GM19468 (cell line): ENCODE data around the gene TRIM43B.
"Not testable (repeated sequence)": the region's sequence is repeated elsewhere in the genome, so short reads cannot be mapped to it uniquely, and the experiment has no call there.

ENCODE experiments used
- ATAC-seq: cut with Tn5 transposase; IDR thresholded peaks from one replicate; pipeline ENCODE4 v1.9.1; 2021; ENCODE audit warnings: mild to moderate bottlenecking, moderate library complexity, moderate number of reproducible peaks; ENCODE audit not compliant: unreplicated experiment; ENCODE audit errors: extremely low read depth

The TRIM43B gene

GRCh38 chr2:95434507-95435076, 50.0 kb downstream of the TRIM43B start:
- ATAC-seq: not testable (repeated sequence)

DNA sequence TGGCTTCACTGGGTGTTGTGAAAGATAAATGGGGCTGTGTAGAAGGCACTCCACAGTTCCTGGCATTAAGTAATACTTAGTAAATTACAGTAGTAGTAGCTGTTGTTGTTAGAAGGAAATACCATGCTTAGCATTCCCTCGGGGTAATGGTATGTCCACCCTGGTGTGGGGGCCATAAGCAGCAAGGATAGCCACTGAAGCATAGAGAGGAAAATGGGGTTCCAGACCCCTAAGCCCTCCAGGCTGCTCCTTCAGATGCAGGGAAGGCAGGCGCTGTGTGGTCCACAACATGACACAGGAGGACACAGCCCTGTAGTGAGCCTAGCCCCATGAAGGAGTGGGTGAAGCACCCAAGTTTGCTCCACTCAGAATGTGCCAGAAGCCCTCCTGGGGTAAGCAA, 50.6 kb downstream of the TRIM43B start:
- not testable (repeated sequence) for ATAC-seq

- ATAC-seq: not testable (repeated sequence)
These were observed 51.2 kb downstream of the TRIM43B start for GRCh38 chr2:95433373-95433772.

DNA sequence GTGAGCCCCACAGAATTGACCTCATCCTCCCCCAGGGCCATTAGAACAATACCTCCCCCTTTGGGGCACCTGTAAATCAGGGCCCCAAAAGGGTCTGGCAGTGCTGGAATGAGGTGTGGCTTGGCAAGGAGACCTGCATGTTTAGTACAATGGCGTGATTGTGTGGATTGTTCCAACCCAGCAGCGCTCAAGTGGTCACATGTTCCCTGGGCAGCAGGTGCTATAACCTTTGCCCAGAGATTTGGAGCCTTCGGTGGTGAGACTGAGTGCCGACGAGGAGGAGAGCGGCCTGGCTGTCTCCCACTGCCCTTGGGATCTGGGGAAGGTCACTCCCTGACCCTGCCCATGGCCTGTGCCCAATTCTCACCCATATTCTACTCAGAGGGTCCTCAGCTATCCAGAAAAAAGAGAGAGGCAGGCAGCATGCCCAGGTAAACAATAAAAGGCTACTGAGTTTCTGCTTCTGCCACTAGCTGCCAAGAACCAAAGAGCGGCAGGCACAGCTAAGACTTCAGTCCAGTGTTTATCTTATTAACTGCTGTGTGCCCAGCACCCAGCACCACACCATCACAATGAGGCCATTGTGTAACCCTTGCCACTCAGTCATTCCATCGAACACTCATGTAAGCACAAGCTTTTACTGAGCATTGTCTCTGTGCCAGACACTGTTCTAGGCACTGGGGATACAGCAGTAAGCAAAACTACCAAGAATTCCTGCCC, 54.6 kb downstream of the TRIM43B start:
- ATAC-seq: not testable (repeated sequence)

GRCh38 chr2:95427196-95427867, 57.2 kb downstream of the TRIM43B start:
- ATAC-seq: not testable (repeated sequence)
